Measurements from ENCODE around the gene DUSP28. TPM values are rescaled to one million over a fixed set of nuclear protein-coding genes. Genes with fewer than 3 reads are reported as not detected.

Gene DUSP28
- total and polyA plus RNA-seq, 2 of the 13 experiments (the other 11 are each of a cell fraction or from before 2014, with no cell fraction given), result 5.2 to 8.6 TPM

DNA sequence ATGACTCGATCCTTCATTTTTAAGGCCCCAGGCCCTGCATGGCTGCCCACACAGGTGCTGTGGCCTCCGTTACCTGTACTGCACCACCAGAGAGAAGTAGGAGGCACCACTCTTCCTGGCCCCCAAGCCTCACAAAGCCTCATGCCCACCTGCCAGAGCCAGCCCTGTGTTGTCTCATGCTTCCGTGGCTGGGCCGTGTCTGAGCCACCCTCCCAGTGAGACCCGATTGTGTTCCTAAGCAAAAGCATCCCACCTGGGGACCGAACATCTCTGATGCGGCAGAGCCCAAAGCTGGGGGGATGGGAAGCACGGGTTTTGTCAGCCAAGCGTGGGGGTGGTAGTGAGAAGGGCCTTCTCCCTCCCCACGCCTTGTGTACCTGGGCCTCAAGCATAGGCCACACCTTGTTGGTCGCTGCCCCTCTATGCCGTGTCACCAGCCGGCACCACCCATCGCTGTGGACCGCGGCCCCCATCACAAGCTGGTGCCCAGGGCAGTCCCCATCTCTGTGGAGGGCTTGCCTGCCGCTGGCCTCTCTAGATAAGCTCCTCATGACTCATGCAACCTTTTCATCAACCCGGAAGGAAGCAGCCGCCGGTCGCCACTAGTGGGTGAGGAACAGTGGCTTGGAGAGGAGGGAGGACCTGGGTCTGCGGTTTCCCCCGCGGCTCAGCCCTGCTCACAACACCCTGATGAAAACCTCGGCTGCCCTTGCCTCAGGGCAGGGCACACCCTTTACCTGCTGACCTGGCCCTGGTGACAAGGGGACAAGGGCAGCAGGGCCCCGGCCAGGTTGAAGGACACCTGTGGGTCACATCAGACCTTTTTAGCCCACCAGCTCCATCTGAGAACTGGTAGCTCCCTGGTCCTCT is 5.4 kb downstream of the DUSP28 start (continued):
- TF ChIP-seq ZNF232 (CRISPR knock-in tag; IDR thresholded peaks at IDR 0.05; ENCODE audit: borderline replicate concordance), result 0 out of 2 replicates have a peak, but pooled peaks have one; percentile 32
- TF ChIP-seq SAP130 (CRISPR knock-in tag; IDR thresholded peaks at IDR 0.05; ENCODE audit: low read depth), result peak; percentile 91
- 0 out of 2 replicates have a peak, but pooled peaks have one; percentile 18 for TF ChIP-seq POGZ (CRISPR knock-in tag; IDR thresholded peaks at IDR 0.05)
- peak in 1 of 2 experiments; percentile 97; a peak in 2 of 4 replicates for TF ChIP-seq ATF4 (CRISPR knock-in tag; IDR thresholded peaks at IDR 0.05)
- TF ChIP-seq MXD1 (CRISPR knock-in tag; IDR thresholded peaks at IDR 0.05), result no peak; the same call in 1 of the 2 replicates
- TF ChIP-seq ZNF510 (CRISPR knock-in tag; IDR thresholded peaks at IDR 0.05; ENCODE audit: low read depth), result no peak
- TF ChIP-seq TCF7 (IDR thresholded peaks at IDR 0.05; ENCODE audit: low read depth), result no peak
- TF ChIP-seq, protein P1, sequence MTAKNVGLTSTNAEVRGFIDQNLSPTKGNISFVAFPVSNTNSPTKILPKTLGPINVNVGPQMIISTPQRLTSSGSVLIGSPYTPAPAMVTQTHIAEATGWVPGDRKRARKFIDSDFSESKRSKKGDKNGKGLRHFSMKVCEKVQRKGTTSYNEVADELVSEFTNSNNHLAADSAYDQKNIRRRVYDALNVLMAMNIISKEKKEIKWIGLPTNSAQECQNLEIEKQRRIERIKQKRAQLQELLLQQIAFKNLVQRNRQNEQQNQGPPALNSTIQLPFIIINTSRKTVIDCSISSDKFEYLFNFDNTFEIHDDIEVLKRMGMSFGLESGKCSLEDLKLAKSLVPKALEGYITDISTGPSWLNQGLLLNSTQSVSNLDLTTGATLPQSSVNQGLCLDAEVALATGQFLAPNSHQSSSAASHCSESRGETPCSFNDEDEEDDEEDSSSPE (CRISPR knock-in tag; IDR thresholded peaks at IDR 0.05), result peak; percentile 27
- TF ChIP-seq ESRRA (CRISPR knock-in tag; IDR thresholded peaks at IDR 0.05; ENCODE audit: low read depth), result no peak; the same call in 1 of the 2 replicates
- TF ChIP-seq SALL2 (CRISPR knock-in tag; IDR thresholded peaks at IDR 0.05), result 0 out of 2 replicates have a peak, but pooled peaks have one; percentile 13
- no peak; the same call in 1 of the 2 replicates for TF ChIP-seq ZNF761 (CRISPR knock-in tag; conservative IDR thresholded peaks at IDR 0.05)
- TF ChIP-seq, protein P2, sequence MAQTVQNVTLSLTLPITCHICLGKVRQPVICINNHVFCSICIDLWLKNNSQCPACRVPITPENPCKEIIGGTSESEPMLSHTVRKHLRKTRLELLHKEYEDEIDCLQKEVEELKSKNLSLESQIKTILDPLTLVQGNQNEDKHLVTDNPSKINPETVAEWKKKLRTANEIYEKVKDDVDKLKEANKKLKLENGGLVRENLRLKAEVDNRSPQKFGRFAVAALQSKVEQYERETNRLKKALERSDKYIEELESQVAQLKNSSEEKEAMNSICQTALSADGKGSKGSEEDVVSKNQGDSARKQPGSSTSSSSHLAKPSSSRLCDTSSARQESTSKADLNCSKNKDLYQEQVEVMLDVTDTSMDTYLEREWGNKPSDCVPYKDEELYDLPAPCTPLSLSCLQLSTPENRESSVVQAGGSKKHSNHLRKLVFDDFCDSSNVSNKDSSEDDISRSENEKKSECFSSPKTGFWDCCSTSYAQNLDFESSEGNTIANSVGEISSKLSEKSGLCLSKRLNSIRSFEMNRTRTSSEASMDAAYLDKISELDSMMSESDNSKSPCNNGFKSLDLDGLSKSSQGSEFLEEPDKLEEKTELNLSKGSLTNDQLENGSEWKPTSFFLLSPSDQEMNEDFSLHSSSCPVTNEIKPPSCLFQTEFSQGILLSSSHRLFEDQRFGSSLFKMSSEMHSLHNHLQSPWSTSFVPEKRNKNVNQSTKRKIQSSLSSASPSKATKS (CRISPR knock-in tag; IDR thresholded peaks at IDR 0.05), result no peak
- no peak; the same call in 1 of the 2 replicates for TF ChIP-seq ZNF614 (CRISPR knock-in tag; IDR thresholded peaks at IDR 0.05; ENCODE audit: borderline replicate concordance)
- no peak for TF ChIP-seq TERF1 (CRISPR knock-in tag; IDR thresholded peaks at IDR 0.05)
- TF ChIP-seq CREM (IDR thresholded peaks at IDR 0.05), result no peak
- no peak for TF ChIP-seq CREM (CRISPR knock-in tag; IDR thresholded peaks at IDR 0.05)
- TF ChIP-seq ZBTB7A (CRISPR knock-in tag; IDR thresholded peaks at IDR 0.05), result 0 out of 2 replicates have a peak, but pooled peaks have one; percentile 35
- no peak for TF ChIP-seq ZNF432 (CRISPR knock-in tag; IDR thresholded peaks at IDR 0.05; ENCODE audit: borderline replicate concordance)
- 0 out of 2 replicates have a peak, but pooled peaks have one; percentile 45 for TF ChIP-seq ZNF556 (CRISPR knock-in tag; IDR thresholded peaks at IDR 0.05; ENCODE audit: borderline replicate concordance)
- TF ChIP-seq CSRNP2 (CRISPR knock-in tag; conservative IDR thresholded peaks at IDR 0.05; ENCODE audit: low read depth), result no peak
- peak; percentile 30; the same call in 1 of the 2 replicates for TF ChIP-seq ETV6 (CRISPR knock-in tag; conservative IDR thresholded peaks at IDR 0.05)
